GM21723 (cell line): Measurements from ENCODE around the gene TTC39A.
"Not testable (repeated sequence)": the region's sequence is repeated elsewhere in the genome, so short reads cannot be mapped to it uniquely, and the experiment has no call there.

Source experiments
- ATAC-seq: cut with Tn5 transposase; IDR thresholded peaks from one replicate; pipeline ENCODE4 v1.9.1; 2021; ENCODE audit warnings: mild to moderate bottlenecking, moderate library complexity; ENCODE audit not compliant: unreplicated experiment

Gene TTC39A

GRCh38 chr1:51340380-51340779 is 10.0 kb upstream of the TTC39A start:
- no peak for ATAC-seq

- no peak for ATAC-seq
Observed at GRCh38 chr1:51336711-51337110, 6.3 kb upstream of the TTC39A start.

GRCh38 chr1:51336004-51336403 is 5.6 kb upstream of the TTC39A start:
- ATAC-seq: no peak

GRCh38 chr1:51331206-51332100 is 1.1 kb upstream of the TTC39A start:
- ATAC-seq: peak; percentile 57

- ATAC-seq: no peak
Observed at GRCh38 chr1:51329443-51330325, 678 bp downstream of the TTC39A start.

DNA sequence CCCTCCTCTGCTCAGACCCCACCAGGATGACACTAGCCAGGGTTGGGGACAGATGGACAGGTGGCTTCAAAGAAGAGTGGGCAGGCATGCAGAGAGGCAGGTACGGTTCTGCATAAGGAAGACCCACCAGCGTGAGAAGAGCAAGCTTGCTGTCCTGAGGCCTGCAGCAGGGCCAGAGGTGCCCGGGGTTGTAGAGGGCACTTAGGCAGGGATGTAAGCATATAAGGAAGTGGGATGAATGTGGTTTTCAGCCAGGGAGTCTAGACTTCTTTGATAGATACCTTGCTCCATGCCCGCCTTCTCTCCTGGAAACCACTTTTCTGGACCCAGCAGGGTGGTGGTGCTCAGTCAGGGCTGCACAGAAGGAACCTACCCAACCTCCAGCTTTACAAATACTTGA is 1.4 kb downstream of the TTC39A start:
- ATAC-seq: no peak

DNA sequence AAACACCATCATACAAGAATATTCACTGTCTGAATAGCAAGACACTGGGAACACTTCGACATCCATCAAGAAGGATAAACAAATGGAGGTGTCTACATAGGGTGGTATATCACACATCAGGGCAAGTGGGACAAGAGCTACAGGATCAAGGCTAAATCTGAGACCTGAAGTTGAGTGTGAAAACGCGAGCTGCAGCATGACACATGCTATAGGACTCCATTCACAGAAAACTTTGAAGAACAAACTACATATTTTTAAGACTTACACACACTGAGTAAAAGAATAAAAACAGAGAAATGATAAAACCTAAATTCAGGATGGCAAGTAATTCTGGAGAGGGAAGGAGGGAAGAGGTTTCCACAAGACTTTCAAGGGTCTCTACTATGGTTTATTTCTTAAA is 2.1 kb downstream of the TTC39A start:
- ATAC-seq: no peak

DNA sequence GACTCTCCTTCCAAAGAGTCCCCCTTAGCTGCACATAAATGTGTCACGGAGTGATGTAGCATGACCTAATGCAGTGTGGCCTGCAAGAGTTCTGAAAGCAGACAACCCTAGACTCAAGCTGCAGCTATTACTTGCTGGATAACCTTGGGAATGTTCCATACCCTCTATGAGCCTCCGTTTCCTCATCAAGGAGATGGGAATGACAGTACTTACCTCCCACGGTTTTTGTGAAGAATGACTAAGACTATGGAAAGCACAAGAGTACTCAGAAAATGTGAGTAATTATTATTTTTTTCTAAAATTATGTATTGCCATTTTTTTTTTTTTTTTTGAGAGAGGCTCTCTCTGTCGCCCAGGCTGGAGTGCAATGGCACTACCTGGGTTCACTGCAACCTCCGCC is 3.0 kb downstream of the TTC39A start:
- no peak for ATAC-seq

DNA sequence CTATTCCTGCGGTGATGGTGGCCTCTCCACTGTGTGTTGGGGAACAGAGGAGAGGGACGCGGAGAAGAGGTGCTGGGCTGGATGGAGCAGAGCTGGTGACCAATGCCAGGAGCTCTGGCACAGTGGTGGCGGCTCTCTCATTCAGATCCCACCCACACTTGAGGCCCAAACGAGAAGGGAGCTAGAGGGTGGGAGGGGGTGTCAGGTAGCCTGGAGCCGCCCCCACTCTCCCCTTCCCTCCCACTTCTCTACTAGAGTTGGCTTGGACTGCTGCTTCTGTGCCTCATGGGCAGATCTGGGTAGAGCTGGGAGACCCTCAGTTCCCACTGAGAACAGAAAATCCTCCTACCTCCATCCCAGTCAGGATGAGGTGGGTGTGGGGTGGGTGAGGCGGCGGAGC is 3.5 kb downstream of the TTC39A start:
- no peak for ATAC-seq

DNA sequence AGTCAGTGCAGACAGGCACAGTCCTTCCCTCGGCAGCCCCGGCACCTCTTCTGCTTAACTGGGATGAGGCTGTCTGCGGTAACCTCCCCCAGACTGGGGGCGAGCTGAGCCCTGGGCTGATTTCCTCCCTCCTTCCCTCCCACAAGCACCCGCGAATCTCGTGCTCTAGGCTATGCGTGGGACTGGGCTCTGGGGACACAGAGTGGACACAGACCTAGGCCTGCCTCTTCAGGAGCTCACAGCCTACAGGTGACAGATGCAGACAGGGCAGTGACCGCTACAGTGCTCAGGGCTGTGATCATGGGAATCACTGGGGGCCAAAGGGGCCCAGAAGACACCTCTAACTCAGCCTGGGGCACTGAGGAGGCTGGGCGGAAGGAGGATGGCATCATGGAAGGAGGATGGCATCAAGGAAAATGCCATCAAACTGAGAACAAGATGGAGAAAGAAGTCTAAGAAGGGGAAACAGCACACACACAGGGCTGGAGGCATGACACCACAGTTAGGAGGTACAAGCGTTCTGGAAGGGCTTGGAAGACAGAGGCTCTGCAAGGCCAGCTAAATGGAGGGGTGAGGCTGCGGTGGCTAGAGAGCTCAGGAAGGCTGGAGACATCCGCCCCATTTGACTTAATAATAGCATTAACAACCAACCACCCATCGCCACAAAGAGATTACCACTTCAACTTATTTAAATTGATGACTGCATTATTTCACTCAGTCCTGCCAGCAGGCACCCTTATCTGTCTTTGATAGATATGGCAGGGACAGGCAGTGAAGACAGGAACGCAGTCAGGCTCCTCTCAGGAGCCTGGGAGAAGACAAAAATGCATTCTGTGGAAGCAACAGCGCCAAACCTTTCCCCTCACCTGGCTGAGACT is 4.2 kb downstream of the TTC39A start:
- no peak for ATAC-seq

- ATAC-seq: no peak
Observed at GRCh38 chr1:51325391-51325790, 5.0 kb downstream of the TTC39A start.

DNA sequence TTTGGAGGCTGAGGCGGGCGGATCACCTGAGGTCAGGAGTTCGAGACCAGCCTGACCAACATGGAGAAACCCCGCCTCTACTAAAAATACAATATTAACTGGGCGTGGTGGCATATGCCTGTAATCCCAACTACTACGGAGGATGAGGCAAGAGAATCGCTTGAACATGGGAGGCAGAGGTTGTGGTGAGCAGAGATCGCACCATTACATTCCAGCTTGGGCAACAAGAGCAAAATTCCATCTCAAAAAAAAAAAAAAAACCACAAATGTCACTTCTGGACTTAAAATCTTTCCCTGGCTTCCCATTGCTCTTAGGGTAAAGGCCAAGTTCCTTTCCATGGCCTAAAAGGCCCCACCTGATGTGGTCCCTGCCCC is 5.4 kb downstream of the TTC39A start:
- ATAC-seq: not testable (repeated sequence)

DNA sequence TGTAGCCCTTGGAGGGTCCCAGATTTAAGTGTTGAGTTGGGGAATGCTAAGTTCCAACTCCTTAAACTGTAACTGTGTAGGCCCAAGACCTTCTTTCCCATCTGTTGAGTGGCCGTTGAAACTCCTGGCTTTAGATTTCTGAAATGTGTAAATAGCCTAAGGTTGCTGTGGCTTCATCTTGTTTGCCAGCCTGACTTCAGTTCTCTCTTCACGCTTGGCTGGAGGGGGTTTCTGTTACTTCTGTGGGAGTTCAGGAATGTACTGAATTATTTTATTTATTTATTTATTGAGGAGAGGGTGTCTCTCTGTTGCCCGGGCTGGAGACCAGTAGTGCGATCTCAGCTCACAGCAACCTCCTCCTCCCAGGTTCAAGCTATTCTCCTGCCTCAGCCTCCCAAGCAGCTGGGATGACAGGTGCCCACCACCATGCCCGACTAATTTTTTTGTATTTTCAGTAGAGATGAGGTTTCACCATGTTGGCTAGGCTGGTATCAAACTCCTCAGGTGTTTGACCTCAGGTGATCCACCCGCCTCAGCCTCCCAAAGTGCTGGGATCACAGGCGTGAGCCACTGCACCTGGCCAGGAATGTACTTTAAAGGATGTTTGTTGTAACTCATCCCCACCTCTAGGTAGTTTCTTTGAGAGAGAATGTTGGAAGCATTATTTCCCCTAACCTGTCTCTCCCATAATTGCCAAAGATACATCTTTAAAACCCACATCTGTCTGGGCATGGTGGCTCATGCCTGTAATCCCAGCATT is 5.9 kb downstream of the TTC39A start:
- no peak for ATAC-seq

DNA sequence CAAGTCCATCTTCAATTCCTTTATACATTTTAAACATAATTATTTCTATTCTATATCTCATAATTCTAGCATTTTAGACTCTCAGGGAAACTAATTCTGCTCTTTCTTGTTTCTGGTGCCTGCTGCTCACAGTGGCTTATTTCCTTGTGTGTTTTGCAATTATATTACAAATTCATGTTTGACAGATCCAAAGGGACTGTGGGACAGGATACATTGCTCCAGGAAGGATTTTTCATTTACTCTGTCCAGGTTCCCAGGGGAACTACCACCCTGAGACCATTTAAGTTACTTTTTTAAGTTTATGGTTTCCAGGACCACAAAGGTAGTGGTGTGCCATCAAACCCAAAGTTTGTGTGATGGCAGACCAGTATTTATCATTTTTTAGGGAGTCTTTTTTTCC is 6.6 kb downstream of the TTC39A start:
- no peak for ATAC-seq

DNA sequence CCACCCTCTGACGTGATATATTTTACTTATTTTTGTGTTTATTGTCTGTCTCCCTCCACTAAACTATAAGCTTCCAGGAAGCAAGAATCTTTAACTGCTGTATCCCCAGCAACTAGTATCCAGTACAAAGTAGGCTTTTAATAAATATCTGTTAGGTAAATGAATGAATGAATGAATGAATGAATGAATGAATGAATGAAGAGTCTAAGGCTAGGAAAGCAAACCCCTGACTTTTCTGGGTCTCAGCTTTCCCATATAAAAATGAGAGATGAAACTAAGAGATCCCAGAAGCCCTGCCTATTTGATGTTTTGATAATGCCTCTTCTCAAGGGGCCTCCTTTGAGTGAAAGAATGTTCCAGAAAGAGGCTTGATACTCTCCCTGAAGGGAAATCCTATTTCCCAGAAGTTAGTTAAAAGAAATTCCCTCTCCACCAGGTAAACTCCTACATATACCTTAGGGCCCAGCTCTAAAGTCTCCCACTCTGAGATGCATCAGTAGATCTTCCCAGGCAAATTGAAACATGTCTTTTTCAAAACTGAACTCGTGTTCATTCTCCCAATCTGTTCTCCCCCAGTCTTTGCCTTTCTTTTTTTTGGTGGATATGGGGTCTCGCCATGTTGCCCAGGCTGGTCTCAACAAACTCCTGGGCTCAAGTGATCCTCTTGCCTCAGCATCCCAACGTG is 7.8 kb downstream of the TTC39A start:
- ATAC-seq: no peak

GRCh38 chr1:51321924-51322280 is 8.5 kb downstream of the TTC39A start:
- ATAC-seq: no peak

DNA sequence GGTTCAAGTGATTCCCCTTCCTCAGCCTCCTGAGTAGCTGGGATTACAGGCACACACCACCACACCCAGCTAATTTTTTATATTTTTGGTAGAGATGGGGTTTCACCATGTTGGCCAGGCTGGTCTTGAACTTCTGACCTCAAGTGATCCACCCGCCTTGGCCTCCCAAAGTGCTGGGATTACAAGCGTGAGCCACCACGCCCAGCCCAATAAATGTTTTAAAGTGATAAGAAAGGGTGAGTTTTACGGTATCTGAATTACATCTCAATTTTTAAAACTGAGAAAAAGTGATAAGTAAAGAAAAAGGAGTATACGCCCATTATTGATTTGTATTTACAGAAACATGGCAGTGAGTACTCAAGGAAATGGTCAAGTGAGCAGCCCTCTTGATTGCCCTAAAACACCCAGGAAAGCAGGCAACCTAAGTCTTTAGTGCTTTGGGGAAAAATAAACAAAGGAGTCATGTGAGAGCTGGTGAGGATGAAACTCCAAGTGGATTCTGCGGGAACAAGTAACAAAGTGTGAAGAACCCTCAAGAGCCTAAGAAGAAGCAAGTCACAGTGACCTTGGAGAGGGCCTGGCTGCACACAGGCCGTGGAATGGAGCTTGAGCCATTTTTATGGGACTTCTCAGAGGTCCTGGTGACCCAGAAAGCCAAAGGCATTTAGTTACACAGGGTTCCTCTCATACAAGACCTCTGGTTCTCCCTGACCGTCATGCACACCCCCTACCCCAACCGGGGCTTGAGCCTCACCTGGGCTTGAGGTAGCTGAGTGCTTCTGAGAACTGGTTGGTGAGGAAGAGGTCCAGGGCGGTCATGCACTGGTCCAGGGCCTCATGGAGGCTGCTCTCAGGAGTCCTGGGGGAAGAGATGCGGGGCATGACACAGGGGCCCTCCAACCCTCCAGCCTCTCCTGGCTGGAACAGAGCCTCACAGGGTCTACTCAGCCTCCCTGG is 9.1 kb downstream of the TTC39A start:
- ATAC-seq: no peak

DNA sequence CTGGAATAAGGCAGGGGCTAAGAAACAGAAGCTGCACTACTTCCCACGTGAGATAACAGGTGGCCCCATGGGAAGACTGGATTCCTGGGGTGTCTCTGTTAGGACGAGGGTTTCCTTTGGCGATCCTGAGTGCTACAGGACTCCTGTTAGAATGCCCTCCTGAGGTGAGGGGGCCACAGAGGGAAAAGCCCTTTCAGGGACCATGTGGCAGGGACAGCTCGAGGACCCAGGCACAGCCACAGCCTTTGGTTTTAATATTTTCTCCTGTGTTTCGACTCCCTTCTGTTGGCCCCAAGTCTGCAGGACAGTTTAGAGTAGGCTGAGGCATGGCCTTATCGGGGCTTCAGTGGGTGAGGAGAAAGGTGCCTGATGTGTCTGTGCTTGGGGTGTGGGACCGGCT is 12.6 kb downstream of the TTC39A start:
- ATAC-seq: no peak

- no peak for ATAC-seq
Observed at GRCh38 chr1:51316846-51317120, 13.6 kb downstream of the TTC39A start.
